WTC11 (cell line): Measurements from ENCODE around the gene CALM3.
"Not testable (repeated sequence)": the region's sequence is repeated elsewhere in the genome, so short reads cannot be mapped to it uniquely, and the experiment has no call there.

ENCODE experiments used
- CREB1 ChIP-seq: sonication (generic); formaldehyde crosslinking; IDR thresholded peaks from 2 replicates; pipeline ENCODE4 v1.8.0; 2023; ENCODE audit warnings: mild to moderate bottlenecking, missing genetic modification reagents
- EMX1 ChIP-seq: fragments of 250-450 bp; sonication (Bioruptor Pico); IDR thresholded peaks from 2 replicates; pipeline ENCODE4 v1.8.0; 2021; ENCODE audit warnings: mild to moderate bottlenecking
- ESRRA ChIP-seq: sonication (generic); formaldehyde crosslinking; IDR thresholded peaks from 2 replicates; pipeline ENCODE4 v1.8.1; 2022; ENCODE audit warnings: mild to moderate bottlenecking, missing genetic modification reagents, borderline replicate concordance
- JAZF1 ChIP-seq: fragments of 250-450 bp; sonication (Bioruptor Pico); IDR thresholded peaks from 2 replicates; pipeline ENCODE4 v1.9.0; 2021; ENCODE audit warnings: moderate library complexity, mild to moderate bottlenecking, inconsistent platforms
- NR2C2 ChIP-seq: sonication (generic); formaldehyde crosslinking; IDR thresholded peaks from 2 replicates; pipeline ENCODE4 v1.8.0; 2022; ENCODE audit warnings: mild to moderate bottlenecking, missing genetic modification reagents
- SMAD3 ChIP-seq: sonication (generic); formaldehyde crosslinking; IDR thresholded peaks from 2 replicates; pipeline ENCODE4 v1.8.0; 2022; ENCODE audit warnings: missing genetic modification reagents, mild to moderate bottlenecking, borderline replicate concordance
- TF ChIP-seq, protein P1 (sequence below): fragments of 200-600 bp; IDR thresholded peaks from 2 replicates; pipeline ENCODE4 v1.8.0; 2022; ENCODE audit warnings: antibody characterized with exemption
- TF ChIP-seq, protein P2 (sequence below): sonication (generic); formaldehyde crosslinking; IDR thresholded peaks from 2 replicates; pipeline ENCODE4 v1.8.0; 2023; ENCODE audit warnings: missing genetic modification reagents
- TF ChIP-seq, protein P3 (sequence below): sonication (generic); formaldehyde crosslinking; IDR thresholded peaks from 2 replicates; pipeline ENCODE4 v1.8.1; 2023; ENCODE audit warnings: mild to moderate bottlenecking, missing genetic modification reagents, moderate library complexity
- TF ChIP-seq, protein P4 (sequence below): sonication (generic); formaldehyde crosslinking; IDR thresholded peaks from 2 replicates; pipeline ENCODE4 v1.8.0; 2023; ENCODE audit warnings: missing genetic modification reagents, mild to moderate bottlenecking, borderline replicate concordance
- TF ChIP-seq, protein P5 (sequence below): sonication (generic); formaldehyde crosslinking; IDR thresholded peaks from 2 replicates; pipeline ENCODE4 v1.8.1; 2022; ENCODE audit warnings: low read depth, mild to moderate bottlenecking, moderate library complexity, missing genetic modification reagents, borderline replicate concordance

DNA sequence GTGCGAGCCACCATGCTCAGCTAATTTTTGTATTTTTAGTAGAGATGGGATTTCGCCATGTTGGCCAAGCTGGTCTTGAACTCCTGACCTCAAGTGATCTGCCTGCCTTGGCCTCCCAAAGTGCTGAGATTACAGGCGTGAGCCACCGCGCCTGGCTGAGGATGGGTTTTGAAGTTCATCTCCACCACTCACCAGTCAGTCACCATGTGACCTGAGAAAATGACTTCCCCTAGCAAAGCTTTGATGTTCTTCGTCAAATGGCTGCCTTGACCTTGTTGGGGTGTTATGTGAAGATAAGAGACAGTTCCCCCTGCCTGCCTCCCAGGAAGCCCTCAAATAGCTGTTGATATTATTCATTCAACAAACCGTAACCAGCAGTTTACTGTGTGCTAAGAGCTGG lies 27.8 kb downstream of the CALM3 start:
- TF ChIP-seq, protein P1, sequence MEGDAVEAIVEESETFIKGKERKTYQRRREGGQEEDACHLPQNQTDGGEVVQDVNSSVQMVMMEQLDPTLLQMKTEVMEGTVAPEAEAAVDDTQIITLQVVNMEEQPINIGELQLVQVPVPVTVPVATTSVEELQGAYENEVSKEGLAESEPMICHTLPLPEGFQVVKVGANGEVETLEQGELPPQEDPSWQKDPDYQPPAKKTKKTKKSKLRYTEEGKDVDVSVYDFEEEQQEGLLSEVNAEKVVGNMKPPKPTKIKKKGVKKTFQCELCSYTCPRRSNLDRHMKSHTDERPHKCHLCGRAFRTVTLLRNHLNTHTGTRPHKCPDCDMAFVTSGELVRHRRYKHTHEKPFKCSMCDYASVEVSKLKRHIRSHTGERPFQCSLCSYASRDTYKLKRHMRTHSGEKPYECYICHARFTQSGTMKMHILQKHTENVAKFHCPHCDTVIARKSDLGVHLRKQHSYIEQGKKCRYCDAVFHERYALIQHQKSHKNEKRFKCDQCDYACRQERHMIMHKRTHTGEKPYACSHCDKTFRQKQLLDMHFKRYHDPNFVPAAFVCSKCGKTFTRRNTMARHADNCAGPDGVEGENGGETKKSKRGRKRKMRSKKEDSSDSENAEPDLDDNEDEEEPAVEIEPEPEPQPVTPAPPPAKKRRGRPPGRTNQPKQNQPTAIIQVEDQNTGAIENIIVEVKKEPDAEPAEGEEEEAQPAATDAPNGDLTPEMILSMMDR: not testable (repeated sequence)
- TF ChIP-seq SMAD3; JAZF1 (CRISPR knock-in tag); ESRRA (CRISPR knock-in tag); NR2C2; CREB1 (CRISPR knock-in tag); EMX1 (CRISPR knock-in tag): not testable (repeated sequence)
- TF ChIP-seq, protein P2, sequence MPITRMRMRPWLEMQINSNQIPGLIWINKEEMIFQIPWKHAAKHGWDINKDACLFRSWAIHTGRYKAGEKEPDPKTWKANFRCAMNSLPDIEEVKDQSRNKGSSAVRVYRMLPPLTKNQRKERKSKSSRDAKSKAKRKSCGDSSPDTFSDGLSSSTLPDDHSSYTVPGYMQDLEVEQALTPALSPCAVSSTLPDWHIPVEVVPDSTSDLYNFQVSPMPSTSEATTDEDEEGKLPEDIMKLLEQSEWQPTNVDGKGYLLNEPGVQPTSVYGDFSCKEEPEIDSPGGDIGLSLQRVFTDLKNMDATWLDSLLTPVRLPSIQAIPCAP (CRISPR knock-in tag): not testable (repeated sequence)
- TF ChIP-seq, protein P3, sequence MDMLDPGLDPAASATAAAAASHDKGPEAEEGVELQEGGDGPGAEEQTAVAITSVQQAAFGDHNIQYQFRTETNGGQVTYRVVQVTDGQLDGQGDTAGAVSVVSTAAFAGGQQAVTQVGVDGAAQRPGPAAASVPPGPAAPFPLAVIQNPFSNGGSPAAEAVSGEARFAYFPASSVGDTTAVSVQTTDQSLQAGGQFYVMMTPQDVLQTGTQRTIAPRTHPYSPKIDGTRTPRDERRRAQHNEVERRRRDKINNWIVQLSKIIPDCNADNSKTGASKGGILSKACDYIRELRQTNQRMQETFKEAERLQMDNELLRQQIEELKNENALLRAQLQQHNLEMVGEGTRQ (CRISPR knock-in tag): not testable (repeated sequence)
- TF ChIP-seq, protein P4, sequence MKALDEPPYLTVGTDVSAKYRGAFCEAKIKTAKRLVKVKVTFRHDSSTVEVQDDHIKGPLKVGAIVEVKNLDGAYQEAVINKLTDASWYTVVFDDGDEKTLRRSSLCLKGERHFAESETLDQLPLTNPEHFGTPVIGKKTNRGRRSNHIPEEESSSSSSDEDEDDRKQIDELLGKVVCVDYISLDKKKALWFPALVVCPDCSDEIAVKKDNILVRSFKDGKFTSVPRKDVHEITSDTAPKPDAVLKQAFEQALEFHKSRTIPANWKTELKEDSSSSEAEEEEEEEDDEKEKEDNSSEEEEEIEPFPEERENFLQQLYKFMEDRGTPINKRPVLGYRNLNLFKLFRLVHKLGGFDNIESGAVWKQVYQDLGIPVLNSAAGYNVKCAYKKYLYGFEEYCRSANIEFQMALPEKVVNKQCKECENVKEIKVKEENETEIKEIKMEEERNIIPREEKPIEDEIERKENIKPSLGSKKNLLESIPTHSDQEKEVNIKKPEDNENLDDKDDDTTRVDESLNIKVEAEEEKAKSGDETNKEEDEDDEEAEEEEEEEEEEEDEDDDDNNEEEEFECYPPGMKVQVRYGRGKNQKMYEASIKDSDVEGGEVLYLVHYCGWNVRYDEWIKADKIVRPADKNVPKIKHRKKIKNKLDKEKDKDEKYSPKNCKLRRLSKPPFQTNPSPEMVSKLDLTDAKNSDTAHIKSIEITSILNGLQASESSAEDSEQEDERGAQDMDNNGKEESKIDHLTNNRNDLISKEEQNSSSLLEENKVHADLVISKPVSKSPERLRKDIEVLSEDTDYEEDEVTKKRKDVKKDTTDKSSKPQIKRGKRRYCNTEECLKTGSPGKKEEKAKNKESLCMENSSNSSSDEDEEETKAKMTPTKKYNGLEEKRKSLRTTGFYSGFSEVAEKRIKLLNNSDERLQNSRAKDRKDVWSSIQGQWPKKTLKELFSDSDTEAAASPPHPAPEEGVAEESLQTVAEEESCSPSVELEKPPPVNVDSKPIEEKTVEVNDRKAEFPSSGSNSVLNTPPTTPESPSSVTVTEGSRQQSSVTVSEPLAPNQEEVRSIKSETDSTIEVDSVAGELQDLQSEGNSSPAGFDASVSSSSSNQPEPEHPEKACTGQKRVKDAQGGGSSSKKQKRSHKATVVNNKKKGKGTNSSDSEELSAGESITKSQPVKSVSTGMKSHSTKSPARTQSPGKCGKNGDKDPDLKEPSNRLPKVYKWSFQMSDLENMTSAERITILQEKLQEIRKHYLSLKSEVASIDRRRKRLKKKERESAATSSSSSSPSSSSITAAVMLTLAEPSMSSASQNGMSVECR (CRISPR knock-in tag): not testable (repeated sequence)
- TF ChIP-seq, protein P5, sequence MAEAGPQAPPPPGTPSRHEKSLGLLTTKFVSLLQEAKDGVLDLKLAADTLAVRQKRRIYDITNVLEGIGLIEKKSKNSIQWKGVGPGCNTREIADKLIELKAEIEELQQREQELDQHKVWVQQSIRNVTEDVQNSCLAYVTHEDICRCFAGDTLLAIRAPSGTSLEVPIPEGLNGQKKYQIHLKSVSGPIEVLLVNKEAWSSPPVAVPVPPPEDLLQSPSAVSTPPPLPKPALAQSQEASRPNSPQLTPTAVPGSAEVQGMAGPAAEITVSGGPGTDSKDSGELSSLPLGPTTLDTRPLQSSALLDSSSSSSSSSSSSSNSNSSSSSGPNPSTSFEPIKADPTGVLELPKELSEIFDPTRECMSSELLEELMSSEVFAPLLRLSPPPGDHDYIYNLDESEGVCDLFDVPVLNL: not testable (repeated sequence)
